ENCODE measurements around the gene LIMK1.

DNA sequence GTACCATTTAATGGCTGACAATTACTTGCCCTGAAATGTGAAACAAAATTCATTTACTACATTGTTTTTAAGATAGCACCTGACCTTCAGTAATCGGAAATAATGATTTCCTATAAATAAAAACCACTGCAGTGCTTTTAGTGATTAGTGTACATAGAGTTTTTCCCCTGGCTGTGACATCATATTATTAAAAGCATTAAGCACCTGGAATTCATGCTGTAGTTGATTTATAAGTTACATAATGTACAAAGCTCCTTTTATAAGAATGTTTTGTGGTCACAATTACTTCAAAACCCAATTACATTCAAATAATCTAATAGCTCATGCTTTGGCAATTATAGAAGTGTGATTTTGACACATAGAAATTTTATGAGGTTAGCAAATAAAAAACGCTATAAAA, 46.3 kb downstream of the LIMK1 start:
- TF ChIP-seq, protein P1, sequence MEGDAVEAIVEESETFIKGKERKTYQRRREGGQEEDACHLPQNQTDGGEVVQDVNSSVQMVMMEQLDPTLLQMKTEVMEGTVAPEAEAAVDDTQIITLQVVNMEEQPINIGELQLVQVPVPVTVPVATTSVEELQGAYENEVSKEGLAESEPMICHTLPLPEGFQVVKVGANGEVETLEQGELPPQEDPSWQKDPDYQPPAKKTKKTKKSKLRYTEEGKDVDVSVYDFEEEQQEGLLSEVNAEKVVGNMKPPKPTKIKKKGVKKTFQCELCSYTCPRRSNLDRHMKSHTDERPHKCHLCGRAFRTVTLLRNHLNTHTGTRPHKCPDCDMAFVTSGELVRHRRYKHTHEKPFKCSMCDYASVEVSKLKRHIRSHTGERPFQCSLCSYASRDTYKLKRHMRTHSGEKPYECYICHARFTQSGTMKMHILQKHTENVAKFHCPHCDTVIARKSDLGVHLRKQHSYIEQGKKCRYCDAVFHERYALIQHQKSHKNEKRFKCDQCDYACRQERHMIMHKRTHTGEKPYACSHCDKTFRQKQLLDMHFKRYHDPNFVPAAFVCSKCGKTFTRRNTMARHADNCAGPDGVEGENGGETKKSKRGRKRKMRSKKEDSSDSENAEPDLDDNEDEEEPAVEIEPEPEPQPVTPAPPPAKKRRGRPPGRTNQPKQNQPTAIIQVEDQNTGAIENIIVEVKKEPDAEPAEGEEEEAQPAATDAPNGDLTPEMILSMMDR (IDR thresholded peaks at IDR 0.05; ENCODE audit: low read depth, low read length): no peak
- TF ChIP-seq EZH2phosphoT487 (IDR thresholded peaks at IDR 0.05; ENCODE audit: low read depth): no peak
